NCI-H226 (cell line): Measurements from ENCODE around the gene ARHGEF19.
"Not testable (repeated sequence)": the region's sequence is repeated elsewhere in the genome, so short reads cannot be mapped to it uniquely, and the experiment has no call there.

Experiments
- DNase-seq: peaks from one replicate; pipeline ENCODE4 v3.0.0-alpha.2; 2015

Gene ARHGEF19

DNA sequence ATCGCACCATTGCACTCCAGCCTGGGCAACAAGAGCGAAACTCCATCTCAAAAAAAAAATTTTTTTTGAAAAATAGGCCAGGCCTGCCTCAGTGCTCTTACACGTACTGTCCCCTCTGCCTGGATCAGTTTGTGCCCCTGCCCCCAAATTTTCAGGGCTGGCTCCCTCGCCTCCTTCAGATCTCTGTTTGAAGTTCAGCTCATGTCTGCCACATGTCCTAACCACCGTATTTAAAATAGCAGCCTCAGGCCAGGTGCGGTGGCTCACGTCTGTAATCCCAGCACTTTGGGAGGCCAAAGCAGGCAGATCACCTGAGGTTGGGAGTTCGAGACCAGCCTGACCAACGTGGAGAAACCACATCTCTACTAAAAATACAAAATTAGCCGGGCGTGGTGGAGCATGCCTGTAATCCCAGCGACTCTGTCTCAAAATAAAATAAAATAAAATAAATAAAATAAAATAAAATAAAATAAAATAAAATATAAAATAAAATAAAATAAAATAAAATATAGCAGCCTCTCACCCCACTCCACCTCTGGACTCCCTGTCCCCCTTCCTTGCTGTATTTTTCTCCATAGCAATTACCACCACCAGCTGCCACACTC is 48.7 kb downstream of the ARHGEF19 start:
- not testable (repeated sequence) for DNase-seq

DNA sequence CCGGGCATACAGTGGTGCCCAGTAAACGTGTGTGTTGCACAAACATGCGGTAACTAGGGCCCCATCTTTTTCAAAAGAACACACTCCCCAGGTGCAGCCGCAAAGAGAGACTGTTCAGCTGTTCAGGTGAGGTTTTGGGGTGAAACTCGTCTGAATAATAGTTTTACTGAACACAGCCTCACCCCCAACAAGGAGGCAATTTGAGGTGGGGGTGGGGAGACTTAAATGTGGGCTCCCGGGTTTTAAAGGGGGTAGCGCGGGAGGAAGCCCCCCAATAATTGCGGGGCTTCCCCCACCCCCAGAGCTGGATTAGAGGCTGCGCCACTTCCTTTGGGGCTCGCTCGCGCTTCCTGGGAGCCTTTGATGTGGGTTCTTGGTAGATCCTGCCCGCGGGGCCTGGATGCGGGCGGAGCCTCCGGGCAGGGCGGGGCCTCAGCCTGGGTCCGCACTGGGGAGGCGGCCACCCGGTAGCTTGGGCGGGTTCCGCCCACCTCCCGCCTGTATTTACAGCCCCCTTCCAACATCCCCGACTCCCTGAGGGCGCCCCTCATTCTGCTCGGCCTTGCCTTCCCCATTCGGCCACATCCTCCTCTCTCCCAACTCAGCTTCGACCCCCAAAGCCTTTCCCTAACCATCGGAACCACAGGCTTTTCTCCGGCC is 50.2 kb downstream of the ARHGEF19 start:
- no peak for DNase-seq

DNA sequence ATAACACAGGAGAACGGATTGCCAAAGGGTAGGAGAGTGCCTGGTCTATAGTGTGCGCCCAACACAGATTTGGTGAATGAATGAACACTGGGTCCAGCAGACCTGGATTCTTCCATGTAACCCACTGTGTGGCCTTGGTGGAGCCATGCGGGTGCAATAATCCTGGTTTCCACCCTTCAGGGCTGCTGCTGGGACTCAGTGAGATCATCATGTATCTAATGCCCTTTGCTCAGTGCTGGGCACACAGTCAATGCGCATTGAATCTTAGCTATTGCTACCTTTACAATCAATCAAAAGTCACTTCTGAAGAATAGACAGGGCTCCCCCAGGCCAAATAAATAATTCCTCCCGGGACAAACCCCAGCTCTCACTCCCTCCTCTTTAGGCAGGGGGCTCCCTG is 50.7 kb downstream of the ARHGEF19 start:
- DNase-seq: no peak

DNA sequence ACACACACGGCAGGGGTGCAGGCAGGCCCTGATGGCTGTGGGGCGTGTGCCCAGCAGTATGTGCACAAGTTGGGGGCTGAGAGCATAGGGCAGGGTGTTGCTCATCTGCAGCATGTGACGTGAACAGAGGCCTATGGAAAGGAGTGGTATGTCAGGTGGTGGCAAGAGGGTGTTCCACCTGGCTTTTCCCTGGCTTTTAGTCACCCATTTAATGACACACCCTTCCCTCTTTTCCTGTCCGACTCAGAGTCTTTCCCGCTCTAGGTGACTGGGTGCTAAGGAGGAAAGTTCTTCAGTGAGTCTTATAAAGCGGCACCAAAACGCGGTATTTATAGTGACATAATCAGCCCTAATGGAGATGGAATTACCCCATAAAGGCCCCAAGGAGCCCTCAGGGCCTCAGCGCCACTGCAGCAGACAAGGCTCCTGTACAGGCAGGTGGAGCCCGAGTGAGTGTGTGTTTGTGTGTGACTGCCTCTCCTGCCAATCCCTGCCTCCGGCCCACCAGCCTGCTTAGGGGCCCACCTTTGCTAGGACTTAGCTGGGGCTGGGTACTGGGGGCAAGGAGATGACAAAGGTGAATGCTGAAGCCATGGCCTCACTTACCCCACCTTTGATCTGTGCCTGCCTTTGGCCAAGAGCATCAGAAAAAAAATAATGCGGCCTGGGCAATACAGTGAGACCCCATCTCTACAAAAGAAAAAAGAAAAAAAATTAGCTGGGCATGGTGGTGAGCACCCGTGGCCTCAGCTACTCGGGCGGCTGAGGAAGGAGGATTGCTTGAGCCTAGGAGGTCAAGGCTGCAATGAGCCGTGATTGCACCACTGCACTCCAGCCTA is 53.2 kb downstream of the ARHGEF19 start:
- no peak for DNase-seq

DNA sequence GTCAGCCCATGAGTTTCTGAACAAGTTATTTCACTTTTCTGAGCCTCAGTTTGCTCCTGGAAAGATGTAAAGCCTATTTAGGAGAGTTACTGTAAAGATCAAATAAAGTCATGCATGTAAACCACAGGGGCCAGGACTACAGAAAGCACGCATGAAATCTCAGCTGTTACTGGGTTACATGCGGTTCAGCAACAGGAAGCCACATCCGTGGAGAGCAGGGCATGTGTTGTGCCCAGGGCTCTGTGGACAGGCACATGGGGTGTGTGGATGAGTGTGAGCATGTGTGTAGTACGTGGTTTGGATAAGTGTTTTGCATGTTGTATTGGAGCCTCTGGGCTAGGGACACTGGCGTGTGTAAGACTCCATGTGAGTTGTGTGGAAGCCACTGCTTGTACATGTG is 54.4 kb downstream of the ARHGEF19 start:
- DNase-seq: no peak

DNA sequence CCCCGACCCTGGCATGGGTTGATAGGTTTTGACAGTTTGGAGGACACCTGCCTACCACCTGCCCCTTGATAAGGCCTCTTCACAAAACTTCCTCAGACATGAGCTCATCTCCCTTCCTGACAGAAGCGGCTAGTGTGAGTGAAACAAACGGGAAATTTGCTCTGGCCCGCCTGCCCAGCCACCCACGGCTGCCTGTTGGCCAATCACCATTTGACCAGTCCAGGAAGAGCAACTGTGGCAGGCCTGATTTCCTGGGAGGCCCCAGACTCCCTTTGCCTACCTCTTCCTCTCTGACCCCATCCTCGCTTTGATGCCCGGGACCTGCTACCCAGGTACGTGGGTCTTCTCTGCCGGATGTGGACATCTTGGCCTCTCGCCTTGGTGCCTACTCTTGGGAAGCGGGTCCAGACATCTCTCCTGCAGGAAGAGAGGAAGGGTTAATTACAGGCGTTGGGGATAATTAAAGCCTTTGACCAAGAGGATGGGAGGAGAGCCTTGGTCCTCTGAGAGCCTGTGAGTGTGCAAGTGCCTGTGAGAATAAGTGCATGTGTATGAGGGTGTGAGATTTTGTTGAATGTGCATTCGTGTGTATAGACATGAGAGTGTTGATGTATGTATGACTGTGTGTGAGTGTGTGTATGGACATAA is 55.5 kb downstream of the ARHGEF19 start:
- peak; percentile 86 for DNase-seq

DNA sequence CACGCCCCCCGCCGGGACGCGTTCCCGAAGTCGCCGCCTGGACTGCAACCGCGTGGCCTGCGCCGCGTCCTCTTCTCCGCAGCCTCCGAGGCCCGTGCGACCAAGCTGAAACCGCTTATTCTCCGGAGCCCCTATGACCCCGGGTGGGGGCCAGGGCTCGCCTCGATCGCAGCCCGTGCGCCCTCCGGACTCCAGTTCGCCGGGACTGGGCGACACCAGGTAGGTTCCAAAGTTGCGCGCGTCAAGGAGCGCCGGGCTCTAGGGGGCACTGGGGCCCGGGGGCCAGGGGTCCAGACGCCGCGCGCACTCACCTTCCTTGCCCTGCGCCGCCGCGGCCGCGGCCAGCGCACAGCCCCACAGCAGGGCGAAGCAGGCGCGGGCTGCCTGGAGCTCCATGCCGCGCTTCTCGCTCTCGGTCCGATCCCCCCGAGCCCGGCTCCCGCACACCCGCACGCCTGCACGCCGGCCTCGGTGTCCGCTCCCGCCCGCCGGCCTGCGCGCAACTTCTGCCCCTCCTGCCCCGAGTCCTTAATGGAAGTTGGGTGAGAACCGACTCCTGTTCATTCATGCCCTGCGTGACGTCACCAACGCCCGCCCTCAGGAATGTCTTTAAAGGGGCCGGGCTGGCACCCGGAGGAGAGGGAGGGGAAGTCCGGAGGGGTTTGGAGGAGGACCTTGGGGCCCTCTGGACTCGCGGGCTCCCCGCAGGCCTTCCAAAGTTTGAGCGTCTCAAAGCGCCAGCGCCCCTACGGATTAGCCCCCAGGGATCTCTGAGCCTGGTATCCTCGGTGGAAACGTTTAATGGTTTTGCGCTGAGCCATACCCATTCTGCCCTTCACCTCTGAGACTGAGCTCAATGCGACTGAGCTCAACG is 56.7 kb downstream of the ARHGEF19 start, which contains the start of gene EPHA2:
EPHA2 (minus strand) TSS at position 533 of the 874 bp plus-strand sequence; CDS start at position 396, 137 bp downstream.
- DNase-seq: peak; percentile 98

DNA sequence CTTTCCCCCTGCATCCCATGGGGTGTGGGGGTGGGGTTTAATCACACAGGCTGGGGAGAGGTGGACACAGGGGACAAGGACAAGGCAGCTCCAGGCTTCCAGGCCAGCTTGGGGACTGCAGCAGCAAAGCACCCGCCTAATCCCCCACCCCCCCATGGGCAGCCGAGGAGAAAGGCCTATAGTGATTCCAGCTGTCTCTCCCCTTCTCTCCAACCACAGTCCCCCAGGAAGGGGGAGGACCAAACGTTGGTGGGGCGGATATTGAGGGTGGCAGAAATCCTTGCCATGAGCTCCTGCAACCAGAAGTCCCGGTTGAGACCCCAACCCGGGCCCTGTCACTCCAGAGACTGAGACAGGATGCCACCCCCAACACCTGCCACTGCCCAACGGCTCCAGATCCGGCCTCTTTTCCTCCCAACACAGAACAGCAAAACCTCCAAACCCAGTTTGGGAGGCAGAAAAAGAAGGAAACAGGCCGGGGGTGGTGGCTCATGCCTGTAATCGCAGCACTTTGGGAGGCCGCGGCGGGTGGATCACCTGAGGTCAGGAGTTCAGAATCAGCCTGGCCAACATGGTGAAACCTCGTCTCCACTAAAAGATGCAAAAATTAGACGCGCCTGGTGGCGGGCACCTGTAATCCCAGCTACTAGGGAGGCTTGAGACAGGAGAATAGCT is 58.3 kb downstream of the ARHGEF19 start:
- DNase-seq: no peak

DNA sequence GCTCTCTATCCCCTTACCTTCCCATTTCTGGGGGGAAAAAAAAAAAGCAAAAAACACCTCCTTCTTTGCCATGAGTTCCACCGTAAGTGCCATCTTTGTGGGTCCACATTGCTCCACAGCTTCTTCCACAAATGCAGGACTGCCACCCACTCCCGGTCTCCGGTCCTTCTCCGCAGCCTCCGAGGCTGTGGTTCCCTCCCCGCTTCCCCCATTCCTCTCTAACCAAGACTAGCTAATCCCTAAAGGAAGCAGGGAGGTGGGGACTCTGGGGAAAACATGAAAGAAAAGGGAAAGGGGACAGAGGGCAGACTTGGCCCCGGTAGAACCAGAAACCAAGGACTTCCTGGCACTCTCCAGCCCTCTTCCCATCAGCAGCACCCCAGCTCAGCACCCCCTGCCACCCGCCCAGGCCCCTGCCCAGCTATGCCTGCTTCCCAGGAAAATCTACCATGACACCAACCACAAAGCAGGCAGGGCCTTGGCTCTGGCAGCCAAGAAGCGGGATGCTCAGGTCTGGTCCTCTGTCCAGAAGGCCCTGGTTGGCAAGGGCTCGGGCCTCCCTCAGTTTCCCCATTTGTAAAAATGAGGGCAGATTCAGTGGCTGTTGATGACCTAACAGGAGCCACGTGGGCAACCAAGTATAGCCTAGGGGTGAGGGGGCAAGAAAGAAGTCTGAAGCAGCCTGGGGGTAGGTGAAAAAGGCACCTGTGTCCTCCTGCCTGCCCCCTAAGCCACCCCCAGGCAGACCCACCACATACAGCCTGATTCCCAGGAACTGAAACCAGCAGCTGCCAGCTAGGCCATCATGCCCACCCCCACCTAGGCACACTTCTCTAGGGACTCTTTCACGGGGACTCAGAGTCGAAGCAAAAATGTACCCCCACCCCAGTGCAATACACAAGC is 59.1 kb downstream of the ARHGEF19 start:
- DNase-seq: no peak

DNA sequence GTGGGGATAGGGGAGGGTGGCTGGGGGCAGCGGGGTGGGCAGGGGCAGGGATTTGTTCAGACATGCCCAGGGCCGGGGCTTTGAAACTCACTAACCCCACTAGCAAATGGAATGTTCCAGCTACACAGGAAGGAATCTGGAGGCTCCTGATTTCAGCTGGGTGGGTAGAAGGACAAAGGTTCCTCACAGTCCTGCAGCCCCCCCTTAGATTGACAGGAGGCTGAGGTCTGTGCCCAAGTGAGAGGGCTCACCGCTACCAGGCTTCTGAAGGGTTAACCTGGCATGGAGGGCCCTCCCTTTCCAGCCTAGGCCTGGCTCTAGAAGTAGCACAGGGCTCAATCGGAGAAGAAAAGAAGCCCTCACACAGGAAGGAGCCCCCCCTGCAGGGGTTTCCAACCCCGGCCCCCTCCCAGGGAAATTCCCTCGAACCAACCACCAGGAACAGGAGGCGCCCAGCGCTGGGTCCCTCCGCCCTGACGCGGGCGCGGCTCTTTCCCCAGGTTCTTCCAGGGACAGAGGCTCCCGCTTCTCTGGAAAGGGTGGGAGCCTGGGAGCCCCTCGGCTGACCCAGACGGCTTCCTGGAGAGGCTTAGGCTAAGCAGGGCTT is 59.9 kb downstream of the ARHGEF19 start:
- DNase-seq: peak; percentile 35

DNA sequence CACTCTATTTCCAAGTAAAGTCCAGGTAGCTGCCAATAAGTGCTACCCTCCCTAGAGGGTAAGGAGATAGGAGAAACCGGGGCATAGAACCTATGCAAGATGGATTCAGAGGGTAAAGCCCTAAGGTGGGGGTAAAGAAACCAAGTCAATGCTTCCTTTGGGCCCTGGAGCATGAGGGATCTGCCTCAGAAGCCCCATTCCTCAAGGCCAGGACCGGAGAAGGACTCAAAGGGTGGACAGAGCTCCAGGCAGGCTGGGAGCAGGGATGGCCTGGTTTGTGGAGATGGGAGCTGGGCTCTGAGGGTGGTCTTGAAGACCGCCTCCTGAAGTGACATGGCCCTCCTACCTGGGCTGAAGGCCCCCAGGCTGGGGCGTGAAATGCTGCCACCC is 60.5 kb downstream of the ARHGEF19 start:
- DNase-seq: no peak

DNA sequence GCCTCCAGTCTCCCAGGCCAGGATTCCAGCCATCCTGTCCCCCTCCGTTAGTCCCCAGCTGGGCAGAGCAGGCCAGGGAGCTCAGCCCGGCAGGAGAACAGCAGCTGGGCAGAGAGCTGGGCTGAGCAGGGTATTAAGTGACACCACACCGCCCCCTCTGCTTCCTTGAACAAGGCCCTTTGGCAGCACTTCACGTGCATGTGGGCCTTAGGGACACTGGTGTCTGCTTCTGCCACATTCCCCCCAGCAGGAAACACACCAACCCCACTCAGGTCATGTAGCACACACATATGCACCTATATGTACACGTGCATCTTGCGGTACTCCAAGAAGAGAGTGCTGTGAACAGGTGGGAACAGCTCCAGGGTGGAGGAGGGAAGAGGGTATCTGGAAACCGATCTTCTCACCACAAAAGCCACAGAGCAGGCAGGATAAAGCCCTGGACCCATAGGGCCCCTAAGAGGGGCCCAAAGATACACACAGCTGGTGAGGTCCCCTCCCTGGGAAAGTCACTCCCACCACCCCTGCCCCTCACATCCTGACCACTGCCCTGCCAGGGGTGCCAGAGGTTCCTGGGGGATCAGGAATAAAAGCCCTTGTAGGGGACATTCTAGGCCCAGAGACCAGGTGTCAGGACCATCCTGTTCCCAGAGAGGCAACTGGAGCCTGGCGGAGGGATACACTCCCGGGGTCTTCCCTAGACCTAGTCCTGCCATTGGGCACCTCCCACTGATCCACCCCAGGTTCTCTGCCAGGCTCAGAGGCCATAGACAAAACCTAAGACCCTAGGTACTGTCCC is 61.1 kb downstream of the ARHGEF19 start:
- DNase-seq: no peak

DNA sequence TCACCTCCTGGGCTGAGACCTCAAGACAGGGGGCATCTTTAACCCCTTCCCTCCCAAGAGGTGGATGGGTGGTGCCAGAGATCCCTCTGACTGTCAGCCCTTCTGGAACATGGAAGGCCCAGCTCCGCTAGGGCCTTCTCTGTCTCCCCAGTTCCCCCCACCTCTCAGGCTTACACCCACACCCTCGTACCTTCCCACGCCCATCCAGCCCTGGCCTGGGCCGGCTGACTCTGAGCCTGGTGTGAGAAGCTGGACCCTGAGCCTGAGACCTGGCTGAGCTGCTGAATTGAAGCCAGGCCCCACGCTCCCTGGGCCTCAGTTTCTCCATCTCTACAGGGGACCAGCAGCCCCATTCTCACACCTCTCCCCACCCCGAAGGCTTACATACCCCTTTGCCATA is 61.9 kb downstream of the ARHGEF19 start:
- no peak for DNase-seq

DNA sequence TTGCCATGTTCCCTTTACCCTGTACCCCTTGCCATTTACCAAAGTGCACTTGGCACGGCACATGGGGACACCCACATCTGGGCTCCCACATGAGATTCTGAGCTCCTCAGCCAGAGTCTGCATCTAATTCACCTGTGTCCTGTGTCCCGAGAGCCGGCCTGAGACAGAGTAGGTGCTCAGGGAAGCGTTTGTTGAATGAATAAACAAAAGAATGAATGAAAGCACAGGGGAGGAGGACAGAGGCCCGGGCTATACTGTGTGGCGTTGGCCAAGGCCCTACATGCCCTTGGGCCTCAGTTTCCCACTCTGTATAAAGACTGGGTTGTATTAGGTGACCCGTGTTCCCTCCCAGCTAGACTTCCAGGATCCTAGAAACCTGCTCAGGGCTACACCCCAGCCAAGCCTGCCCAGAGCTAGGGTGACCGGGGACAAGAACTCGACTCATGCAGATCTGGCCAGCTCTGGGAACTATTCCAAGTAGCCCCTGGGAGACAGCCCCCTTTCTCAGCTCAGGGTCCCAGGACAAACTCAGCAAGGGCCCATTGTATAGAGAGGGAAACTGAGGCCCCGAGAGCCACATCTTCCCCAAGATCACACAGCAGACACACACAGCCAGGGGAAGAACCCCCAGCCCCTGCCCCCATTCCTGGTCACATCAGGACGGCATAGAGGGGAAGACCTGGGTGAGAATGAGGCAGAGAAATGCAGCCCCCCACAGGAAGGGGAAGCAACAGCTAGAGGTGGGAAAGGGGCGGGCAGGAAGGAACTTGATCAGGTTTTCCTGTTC is 62.6 kb downstream of the ARHGEF19 start:
- DNase-seq: no peak

DNA sequence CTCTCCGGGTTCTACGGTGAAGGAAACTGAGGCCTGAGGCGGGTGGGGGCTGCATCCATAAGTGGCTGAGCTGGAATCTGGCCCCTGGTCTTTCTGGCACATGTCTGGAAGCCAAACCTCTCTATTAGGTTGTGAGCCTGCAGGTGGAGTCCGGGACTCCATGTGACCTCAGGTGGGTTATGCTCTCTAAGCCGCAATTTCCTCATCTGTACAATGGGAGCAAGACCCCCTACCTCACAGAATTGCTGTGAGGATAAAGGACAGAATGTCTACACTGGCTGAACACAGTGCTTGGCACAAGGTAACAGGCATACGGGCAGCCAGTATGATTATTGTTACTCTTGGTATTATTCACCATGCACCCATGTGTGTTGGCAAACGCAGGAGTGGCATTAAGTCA is 63.3 kb downstream of the ARHGEF19 start:
- no peak for DNase-seq

DNA sequence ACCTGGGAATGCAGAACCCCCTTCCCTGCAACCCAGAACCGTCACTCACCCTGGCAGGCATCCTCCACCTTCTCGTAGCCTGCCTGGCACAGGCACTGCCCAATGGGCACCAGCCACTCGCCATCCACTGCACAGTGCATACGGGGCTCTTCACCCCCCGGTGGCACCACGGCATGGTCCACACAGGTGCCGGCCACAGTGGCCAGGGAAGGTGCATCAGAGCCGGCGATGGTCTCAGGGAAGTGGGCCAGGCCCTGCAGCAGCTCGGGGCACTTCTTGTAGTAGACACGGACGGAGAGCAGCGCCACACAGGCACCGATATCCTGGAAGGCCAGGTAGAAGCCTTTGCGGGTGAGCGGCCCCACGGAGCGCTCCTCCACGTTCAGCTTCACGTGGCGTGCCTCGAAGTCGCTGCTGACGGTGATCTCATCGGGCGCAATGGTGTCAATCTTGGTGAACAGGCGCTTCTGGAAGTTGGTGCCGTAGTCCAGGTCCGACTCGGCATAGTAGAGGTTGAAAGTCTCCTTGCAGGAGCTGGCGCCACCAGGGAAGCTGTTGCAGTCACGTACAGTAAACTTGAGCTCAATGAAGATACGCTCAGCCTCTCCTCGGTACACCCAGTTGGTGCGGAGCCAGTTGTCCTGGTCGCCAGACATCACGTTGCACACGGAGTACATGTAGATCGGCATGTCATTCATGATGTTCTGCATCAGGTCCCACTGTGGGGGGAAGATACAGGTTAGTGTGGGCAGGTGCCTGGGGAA is 63.9 kb downstream of the ARHGEF19 start:
- DNase-seq: no peak
